GM18867 (cell line): Measurements from ENCODE around the gene PRKRIP1.
"Not testable (repeated sequence)": the region's sequence is repeated elsewhere in the genome, so short reads cannot be mapped to it uniquely, and the experiment has no call there.

Experiments used
- ATAC-seq: cut with Tn5 transposase; IDR thresholded peaks from one replicate; pipeline ENCODE4 v1.9.1; 2021; ENCODE audit warnings: mild to moderate bottlenecking, moderate library complexity; ENCODE audit not compliant: unreplicated experiment

PRKRIP1 gene

GRCh38 chr7:102403563-102403962, 7.4 kb downstream of the PRKRIP1 start:
- no peak for ATAC-seq

GRCh38 chr7:102404005-102404861, 8.1 kb downstream of the PRKRIP1 start:
- peak; percentile 83 for ATAC-seq

- ATAC-seq: not testable (repeated sequence)
These were observed 8.7 kb downstream of the PRKRIP1 start for GRCh38 chr7:102404862-102405188.

- ATAC-seq: no peak
These were observed 11.7 kb downstream of the PRKRIP1 start for GRCh38 chr7:102407910-102408309.

GRCh38 chr7:102408530-102408929, 12.4 kb downstream of the PRKRIP1 start:
- ATAC-seq: not testable (repeated sequence)

- no peak for ATAC-seq
These were observed 13.2 kb downstream of the PRKRIP1 start for GRCh38 chr7:102409340-102409739.

GRCh38 chr7:102410123-102410522, 14.0 kb downstream of the PRKRIP1 start:
- ATAC-seq: no peak

DNA sequence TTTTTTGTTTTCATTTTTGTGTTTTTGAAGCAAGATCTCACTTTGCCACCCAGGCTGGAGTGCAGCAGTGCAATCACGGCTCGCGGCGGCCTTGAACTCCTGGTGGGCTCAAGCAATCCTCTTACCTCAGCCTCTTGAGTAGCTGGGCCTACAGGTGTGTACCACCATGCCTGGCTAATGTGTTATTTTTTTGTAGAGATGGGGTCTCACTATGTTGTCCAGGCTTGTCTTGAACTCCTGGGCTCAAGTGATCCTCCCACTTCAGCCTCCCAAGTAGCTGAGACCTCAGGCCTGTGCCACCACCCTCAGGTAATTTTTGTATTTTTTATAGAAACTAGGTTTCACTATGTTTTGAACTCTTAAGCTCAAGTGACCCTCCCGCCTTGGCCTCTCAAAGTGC, 14.8 kb downstream of the PRKRIP1 start:
- no peak for ATAC-seq

DNA sequence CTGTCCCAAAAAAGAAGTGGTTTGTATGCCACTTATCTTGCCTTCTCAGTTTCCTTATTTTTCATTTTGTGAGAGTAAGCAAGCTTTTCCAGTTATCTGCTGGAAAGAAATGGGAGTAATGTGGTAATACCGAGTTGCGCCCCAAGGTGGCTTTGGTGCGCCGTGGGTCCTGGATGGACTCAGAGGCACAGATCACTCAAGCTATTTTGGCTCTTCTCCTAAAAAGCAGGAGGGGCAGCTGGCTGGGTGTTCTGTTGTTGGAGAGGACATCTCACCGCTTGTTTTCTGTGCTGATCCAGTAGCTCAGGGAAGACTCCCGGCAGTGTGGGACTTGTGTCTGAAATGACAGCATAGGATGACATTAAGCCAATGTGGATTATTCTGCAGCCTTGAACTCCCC, 16.4 kb downstream of the PRKRIP1 start:
- ATAC-seq: no peak

GRCh38 chr7:102413091-102413490, 16.9 kb downstream of the PRKRIP1 start:
- no peak for ATAC-seq

- no peak for ATAC-seq
These were observed 17.4 kb downstream of the PRKRIP1 start for GRCh38 chr7:102413611-102414010.

DNA sequence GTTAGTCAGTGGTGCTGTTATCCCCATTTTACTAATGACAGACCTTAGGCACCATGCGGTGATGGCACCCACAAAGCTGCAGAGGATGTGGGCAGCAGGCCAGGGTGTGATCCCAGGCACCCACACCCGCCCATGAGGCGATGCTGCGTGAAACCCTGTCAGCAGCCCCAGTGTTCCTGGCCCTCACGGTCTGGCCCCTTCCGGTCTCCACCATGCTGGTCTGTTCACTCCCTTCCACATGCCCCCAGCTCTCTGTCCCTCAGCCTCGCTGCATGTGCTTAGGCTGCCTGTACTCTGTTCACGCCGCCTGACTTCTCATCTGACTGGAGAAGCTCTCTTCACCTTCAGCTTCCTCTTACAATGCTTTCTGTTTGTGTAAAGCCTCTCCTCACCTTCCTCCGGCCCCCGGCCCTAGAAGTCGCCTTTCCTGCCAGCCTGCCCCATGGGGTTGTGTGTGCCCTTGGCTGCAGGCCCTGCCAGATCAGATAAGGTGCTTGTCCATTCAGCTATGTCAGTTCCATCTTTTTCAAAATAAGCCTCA, 19.6 kb downstream of the PRKRIP1 start:
- peak; percentile 65 for ATAC-seq

GRCh38 chr7:102416406-102416805, 20.2 kb downstream of the PRKRIP1 start:
- ATAC-seq: no peak

DNA sequence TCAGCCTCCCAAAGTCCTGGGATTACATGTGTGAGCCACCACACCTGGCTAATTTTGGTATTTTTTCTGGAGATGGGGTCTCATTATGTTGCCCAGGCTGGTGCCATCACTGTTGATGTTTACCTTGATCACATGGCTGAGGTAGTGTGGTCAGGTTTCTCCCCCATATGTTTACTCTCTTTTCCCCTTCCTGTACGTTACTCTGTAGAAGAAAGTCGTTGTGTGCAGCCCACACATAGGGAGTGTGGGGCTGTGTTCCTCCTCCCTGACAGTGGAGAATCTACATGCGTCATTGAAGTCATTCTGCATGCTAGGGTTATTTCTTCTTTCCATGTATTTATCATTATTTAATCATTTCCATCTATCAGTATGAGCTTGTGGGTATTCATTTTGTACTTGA, 20.9 kb downstream of the PRKRIP1 start:
- no peak for ATAC-seq

DNA sequence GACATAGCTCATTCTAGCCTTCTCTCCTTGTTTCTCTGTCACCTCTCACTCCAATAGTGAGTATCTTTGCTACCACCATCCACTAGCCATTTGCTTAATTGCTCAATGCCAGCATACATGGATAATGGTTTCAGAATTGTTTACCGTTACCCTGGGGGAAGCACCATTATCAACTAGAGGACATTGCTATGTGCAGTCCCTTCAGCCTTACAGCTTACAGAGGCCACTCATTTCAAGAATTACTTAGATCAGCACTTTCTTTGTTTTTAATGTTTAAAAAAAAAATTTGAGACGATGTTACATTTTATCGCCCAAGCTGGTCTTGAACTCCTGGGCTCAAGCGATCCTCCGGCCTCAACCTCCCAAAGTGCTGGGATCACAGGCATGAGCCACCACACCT, 22.4 kb downstream of the PRKRIP1 start:
- ATAC-seq: no peak

GRCh38 chr7:102421706-102422240, 25.6 kb downstream of the PRKRIP1 start:
- ATAC-seq: no peak

DNA sequence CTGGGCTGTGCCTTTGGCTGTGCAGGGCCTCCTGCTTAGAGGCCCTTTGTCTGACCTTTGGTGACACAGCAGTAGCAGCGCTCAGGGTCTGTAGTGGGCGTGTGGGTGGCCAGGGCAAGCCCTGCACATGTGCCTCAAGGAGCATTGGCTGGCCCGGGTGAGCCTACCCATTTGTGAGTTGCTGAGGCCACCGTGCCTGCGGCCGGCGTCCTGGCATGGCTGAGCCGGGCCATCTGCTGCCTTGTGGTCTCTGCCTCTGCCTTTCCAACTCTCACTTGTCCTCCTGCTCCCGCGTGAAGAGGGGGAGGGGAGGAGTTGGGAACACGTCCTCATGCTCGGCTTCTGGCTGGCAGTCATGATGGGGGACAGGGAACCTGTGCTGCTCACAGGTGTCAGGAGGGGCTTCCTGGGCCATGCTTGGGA, 28.0 kb downstream of the PRKRIP1 start:
- no peak for ATAC-seq

- peak; percentile 24 for ATAC-seq
These were observed 28.6 kb downstream of the PRKRIP1 start for GRCh38 chr7:102424787-102425218.

DNA sequence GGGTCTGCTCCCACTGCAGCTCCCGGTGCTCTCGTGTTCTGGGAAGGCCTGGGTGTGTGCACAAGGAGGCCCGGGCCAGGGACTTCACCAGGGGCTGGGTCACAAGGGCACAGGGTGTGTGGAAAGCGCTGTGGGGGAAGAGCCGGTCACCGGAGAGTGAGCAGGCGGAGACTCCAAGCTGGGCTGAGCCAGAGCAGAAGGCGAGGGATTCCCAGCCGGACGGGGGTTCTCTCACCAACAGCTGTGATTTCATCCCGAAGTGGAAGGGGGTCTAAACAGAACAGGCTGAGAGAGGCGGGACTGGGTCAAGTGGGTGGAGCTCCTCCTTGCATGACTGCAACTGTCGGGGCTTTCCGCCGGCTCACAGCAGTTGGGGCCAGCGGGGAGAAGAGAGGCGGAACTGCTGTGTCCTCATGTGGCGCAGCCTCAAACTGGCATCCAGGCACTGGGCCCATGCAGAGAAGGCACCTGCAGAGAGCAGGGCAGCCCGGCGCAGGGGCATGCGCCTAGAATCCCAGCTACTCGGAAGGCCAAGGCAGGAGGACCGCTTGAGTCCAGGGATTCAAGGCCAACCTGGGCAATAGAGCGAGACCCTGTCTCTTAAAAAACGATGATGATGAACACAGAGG, 29.6 kb downstream of the PRKRIP1 start:
- ATAC-seq: peak; percentile 70

- peak; percentile 47 for ATAC-seq
These were observed 30.3 kb downstream of the PRKRIP1 start for GRCh38 chr7:102426268-102427018.

DNA sequence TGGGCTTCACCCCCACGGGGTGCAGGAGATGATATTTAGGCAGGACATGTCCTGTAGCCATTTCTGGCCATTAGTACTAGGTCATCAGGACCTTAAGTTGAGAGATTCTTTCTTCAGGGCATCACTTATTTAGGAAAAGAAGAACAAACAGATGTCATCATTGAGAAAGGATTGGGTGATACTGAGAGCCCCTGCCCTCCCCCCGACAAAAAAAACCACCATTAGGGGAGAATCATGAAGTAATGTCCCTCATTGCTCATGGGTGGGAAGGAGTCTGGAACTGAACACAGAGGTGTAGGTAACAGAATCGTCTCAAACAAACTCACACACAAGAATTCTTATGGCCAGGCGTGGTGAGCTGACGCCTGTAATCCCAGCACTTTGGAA, 30.8 kb downstream of the PRKRIP1 start:
- ATAC-seq: no peak
